DND-41 (cell line): ENCODE data around the gene PTPN1.

Experiments used
- EZH2 ChIP-seq: IDR thresholded peaks from 3 replicates; pipeline ENCODE4 v1.6.1; 2012; ENCODE audit warnings: borderline replicate concordance, low read depth, mild to moderate bottlenecking, moderate library complexity, low read length, inconsistent platforms; ENCODE audit not compliant: severe bottlenecking
- TF ChIP-seq, protein P1 (sequence below): IDR thresholded peaks from 2 replicates; pipeline ENCODE4 v1.5.1; 2012; ENCODE audit warnings: borderline replicate concordance, low read length, moderate library complexity, mild to moderate bottlenecking; ENCODE audit not compliant: poor library complexity, severe bottlenecking; ENCODE audit errors: extremely low read depth

- TF ChIP-seq, protein P1, sequence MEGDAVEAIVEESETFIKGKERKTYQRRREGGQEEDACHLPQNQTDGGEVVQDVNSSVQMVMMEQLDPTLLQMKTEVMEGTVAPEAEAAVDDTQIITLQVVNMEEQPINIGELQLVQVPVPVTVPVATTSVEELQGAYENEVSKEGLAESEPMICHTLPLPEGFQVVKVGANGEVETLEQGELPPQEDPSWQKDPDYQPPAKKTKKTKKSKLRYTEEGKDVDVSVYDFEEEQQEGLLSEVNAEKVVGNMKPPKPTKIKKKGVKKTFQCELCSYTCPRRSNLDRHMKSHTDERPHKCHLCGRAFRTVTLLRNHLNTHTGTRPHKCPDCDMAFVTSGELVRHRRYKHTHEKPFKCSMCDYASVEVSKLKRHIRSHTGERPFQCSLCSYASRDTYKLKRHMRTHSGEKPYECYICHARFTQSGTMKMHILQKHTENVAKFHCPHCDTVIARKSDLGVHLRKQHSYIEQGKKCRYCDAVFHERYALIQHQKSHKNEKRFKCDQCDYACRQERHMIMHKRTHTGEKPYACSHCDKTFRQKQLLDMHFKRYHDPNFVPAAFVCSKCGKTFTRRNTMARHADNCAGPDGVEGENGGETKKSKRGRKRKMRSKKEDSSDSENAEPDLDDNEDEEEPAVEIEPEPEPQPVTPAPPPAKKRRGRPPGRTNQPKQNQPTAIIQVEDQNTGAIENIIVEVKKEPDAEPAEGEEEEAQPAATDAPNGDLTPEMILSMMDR, result no peak
- TF ChIP-seq EZH2, result no peak
Measured at GRCh38 chr20:50512323-50512722, 2.1 kb downstream of the PTPN1 start.
